IPS DF 6.9 (cell line): Measurements from ENCODE around the gene SHMT1.
A peak's percentile ranks its signal among the peaks of the same experiment; 100 is the strongest.
"Not testable (repeated sequence)": the region's sequence is repeated elsewhere in the genome, so short reads cannot be mapped to it uniquely, and the experiment has no call there.

Source experiments
- DNase-seq: peaks from one replicate; pipeline ENCODE4 v3.0.0-alpha.2; 2013; ENCODE audit warnings: low read depth, low spot score
- H3K27ac ChIP-seq: one replicate; pipeline ENCODE4 v1.5.1; 2013; ENCODE audit warnings: low read length, control low read depth
- H3K27me3 ChIP-seq: 2 replicates; pipeline ENCODE4 v1.6.1; 2013; ENCODE audit warnings: mild to moderate bottlenecking, low read length; ENCODE audit not compliant: control insufficient read depth, insufficient read depth
- H3K36me3 ChIP-seq: 2 replicates; pipeline ENCODE4 v1.6.1; 2013; ENCODE audit warnings: low read length; ENCODE audit not compliant: control insufficient read depth, insufficient read depth
- H3K4me1 ChIP-seq: 2 replicates; pipeline ENCODE4 v1.6.1; 2013; ENCODE audit warnings: low read length; ENCODE audit not compliant: control insufficient read depth, insufficient read depth
- H3K4me3 ChIP-seq: 2 replicates; pipeline ENCODE4 v1.5.1; 2013; ENCODE audit warnings: mild to moderate bottlenecking, low read length
- H3K9me3 ChIP-seq: 2 replicates; pipeline ENCODE4 v1.6.1; 2013; ENCODE audit warnings: low read length, inconsistent platforms; ENCODE audit not compliant: control insufficient read depth, insufficient read depth
- WGBS: extraction: QIAGEN DNeasy Blood & Tissue Kit; methylation state at CpG from one replicate; pipeline ENCODE4 v1.1.7; 2013; ENCODE audit warnings: mixed read lengths, missing lambda C conversion rate; ENCODE audit not compliant: insufficient read length, insufficient coverage; 5-methylcytosine and 5-hydroxymethylcytosine counted together

Gene SHMT1

GRCh38 chr17:18318117-18318516 lies 45.2 kb downstream of the SHMT1 start:
- Histone ChIP-seq H3K36me3 (peaks cover 3% of the 10 kb centered on the region; the same call in 1 of the 2 replicates), H3K27me3 (no peaks in the 10 kb centered on the region), H3K4me3 (no peak overlapping the region), H3K4me1 (0 out of 2 replicates have a peak, but pooled peaks cover 2% of the 10 kb centered on the region), H3K27ac (no peak overlapping the region), H3K9me3 (no peaks in the 10 kb centered on the region)
- WGBS = no CpG with 5 or more reads among the region's 7 CpGs
- DNase-seq = no peak

GRCh38 chr17:18315961-18316360 lies 47.4 kb downstream of the SHMT1 start:
- Histone ChIP-seq H3K27me3 (no peaks in the 10 kb centered on the region), H3K4me1 (0 out of 2 replicates have a peak, but pooled peaks cover 2% of the 10 kb centered on the region), H3K27ac (no peak overlapping the region), H3K9me3 (no peaks in the 10 kb centered on the region), H3K36me3 (peaks cover 5% of the 10 kb centered on the region; the same call in 1 of the 2 replicates), H3K4me3 (peak overlapping the region; percentile 71; the same call in 1 of the 2 replicates)
- WGBS = no CpG with 5 or more reads among the region's 11 CpGs
- no peak for DNase-seq

- H3K27me3 ChIP-seq = no peaks in the 10 kb centered on the region
- H3K9me3 ChIP-seq = no peaks in the 10 kb centered on the region
- H3K4me1 ChIP-seq = 0 out of 2 replicates have a peak, but pooled peaks cover 2% of the 10 kb centered on the region
- peak overlapping the region; percentile 71 for H3K4me3 ChIP-seq
- no peak for DNase-seq
- H3K27ac ChIP-seq = no peak overlapping the region
- peaks cover 5% of the 10 kb centered on the region; the same call in 1 of the 2 replicates for H3K36me3 ChIP-seq
- no CpG with 5 or more reads among the region's 18 CpGs for WGBS
Observed at GRCh38 chr17:18315562-18315922, 47.8 kb downstream of the SHMT1 start.

DNA sequence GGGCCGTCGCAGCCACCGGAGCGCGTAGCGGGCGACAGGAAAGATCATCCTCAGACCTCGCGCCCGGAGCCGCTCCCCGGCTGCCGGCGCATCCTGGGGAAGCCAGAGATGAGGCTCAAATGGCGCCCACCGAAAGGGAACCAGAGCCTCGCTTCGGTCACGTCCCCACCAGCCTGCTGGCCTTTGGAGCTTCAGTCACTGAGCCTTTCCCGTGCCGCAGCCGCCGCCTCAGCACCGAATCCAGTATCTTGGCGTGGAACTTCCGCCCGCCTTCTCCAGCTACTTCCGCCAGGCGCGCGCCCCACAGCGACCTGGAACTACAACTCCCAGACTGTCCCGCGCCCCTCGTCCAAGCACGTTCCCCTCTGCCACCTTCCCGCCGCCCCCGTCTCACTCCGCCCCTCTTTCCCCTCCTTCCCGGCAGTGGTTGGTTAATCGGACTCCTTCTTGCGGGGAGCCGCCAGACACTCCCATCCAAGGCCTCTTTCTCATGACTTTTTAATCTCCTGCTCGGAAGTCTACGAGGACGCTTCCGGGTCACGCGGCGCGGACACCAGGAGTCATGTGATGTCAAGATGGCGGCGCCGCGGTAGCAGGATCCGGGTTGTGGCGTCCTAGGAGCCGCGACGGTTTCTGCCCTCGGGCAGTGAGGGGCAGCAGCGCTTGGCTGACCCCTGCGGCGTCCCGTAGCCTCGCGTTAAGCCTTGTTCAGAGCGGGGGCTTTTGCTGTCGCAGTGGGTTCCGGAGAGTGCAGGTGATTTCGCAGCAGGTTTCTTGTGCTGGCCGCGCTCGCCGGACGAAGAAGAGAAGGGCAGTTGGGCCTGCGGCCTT lies 48.4 kb downstream of the SHMT1 start, which contains the start of the genes SMCR8 and TOP3A:
Gene SMCR8 (plus strand): TSS at position 563 of the 831 bp plus-strand sequence. CDS start 497 bp downstream, outside the sequence.
Gene TOP3A (minus strand): TSS at position 264 of the 831 bp plus-strand sequence. CDS start 216 bp downstream, at position 48.
- H3K27me3 ChIP-seq = no peaks in the 10 kb centered on the region
- H3K4me3 ChIP-seq = peak within 1 kb of the TSS; percentile 71
- peak; percentile 76 for DNase-seq
- H3K27ac ChIP-seq = no peak within 1 kb of the TSS
- 0 out of 2 replicates have a peak, but pooled peaks cover 2% of the 10 kb centered on the region for H3K4me1 ChIP-seq
- H3K36me3 ChIP-seq = peaks cover 5% of the 10 kb centered on the region; the same call in 1 of the 2 replicates
- no CpG with 5 or more reads among the region's 78 CpGs for WGBS
- no peaks in the 10 kb centered on the region for H3K9me3 ChIP-seq

- DNase-seq = no peak
- no peaks in the 10 kb centered on the region for H3K9me3 ChIP-seq
- H3K36me3 ChIP-seq = peaks cover 5% of the 10 kb centered on the region; the same call in 1 of the 2 replicates
- H3K27ac ChIP-seq = no peak overlapping the region
- H3K27me3 ChIP-seq = no peaks in the 10 kb centered on the region
- no CpG with 5 or more reads among the region's 39 CpGs for WGBS
- H3K4me3 ChIP-seq = peak overlapping the region; percentile 71
- H3K4me1 ChIP-seq = 0 out of 2 replicates have a peak, but pooled peaks cover 2% of the 10 kb centered on the region
Observed at GRCh38 chr17:18314059-18314730, 49.2 kb downstream of the SHMT1 start.

DNA sequence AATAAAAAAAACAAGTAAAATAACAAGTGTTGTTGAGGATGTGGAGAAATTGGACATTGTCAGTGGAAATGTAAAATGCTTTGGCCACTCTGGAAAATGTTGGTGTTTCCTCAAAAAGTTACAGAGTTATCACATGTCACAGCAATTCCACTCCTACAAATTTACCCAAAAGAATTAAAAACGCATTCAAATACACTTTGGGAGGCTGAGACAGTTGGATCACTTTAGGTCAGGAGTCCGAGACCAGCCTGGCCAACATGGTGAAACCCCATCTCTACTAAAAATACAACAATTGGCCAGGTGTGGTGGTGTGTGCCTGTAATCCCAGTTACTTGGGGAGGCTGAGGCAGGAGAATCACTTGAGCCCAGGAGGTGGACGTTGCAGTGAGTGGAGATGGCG lies 54.1 kb downstream of the SHMT1 start:
- no CpG with 5 or more reads among the region's 4 CpGs for WGBS
- Histone ChIP-seq H3K4me1 (no peaks in the 10 kb centered on the region), H3K27me3 (no peaks in the 10 kb centered on the region), H3K27ac (no peak overlapping the region), H3K4me3 (no peak overlapping the region), H3K36me3 (peaks cover 17% of the 10 kb centered on the region; the same call in 1 of the 2 replicates), H3K9me3 (no peaks in the 10 kb centered on the region)
- no peak for DNase-seq

- DNase-seq, H3K4me1 ChIP-seq, H3K4me3 ChIP-seq, H3K27ac ChIP-seq, H3K27me3 ChIP-seq, H3K9me3 ChIP-seq: not testable (repeated sequence)
- WGBS = no CpG with 5 or more reads among the region's 13 CpGs
- peaks cover 37% of the 10 kb centered on the region for H3K36me3 ChIP-seq
Observed at GRCh38 chr17:18303206-18303605, 60.1 kb downstream of the SHMT1 start.

GRCh38 chr17:18300725-18301480 lies 62.4 kb downstream of the SHMT1 start:
- H3K27ac ChIP-seq = no peak overlapping the region
- DNase-seq = no peak
- H3K36me3 ChIP-seq = peaks cover 30% of the 10 kb centered on the region
- H3K9me3 ChIP-seq = no peaks in the 10 kb centered on the region
- no peaks in the 10 kb centered on the region for H3K4me1 ChIP-seq
- no peaks in the 10 kb centered on the region for H3K27me3 ChIP-seq
- no CpG with 5 or more reads among the region's 8 CpGs for WGBS
- no peak overlapping the region for H3K4me3 ChIP-seq

GRCh38 chr17:18298061-18298460 lies 65.3 kb downstream of the SHMT1 start:
- DNase-seq, H3K4me3 ChIP-seq, H3K27me3 ChIP-seq, H3K27ac ChIP-seq, H3K4me1 ChIP-seq, H3K9me3 ChIP-seq: not testable (repeated sequence)
- H3K36me3 ChIP-seq = peaks cover 25% of the 10 kb centered on the region
- no CpG with 5 or more reads among the region's 30 CpGs for WGBS
